ENCODE results near the gene TESK2. TPM values are rescaled to one million over a fixed set of nuclear protein-coding genes. Genes with fewer than 3 reads are reported as not detected.

TESK2 gene
- total RNA-seq, 1 donor, result 2.0 TPM

- H3K4me3 ChIP-seq (ENCODE audit: low read depth, low read length), result no peak overlapping the region
- DNase-seq (ENCODE audit: low read depth), result no peak
- TF ChIP-seq CTCF (IDR thresholded peaks at IDR 0.05; ENCODE audit: insufficient read depth, low read length), result no peak
Observed at GRCh38 chr1:45306905-45307304, 184.1 kb downstream of the TESK2 start.

- DNase-seq (ENCODE audit: low read depth), result no peak
- TF ChIP-seq CTCF (IDR thresholded peaks at IDR 0.05; ENCODE audit: insufficient read depth, low read length), result no peak
- H3K4me3 ChIP-seq (ENCODE audit: low read depth, low read length), result no peak overlapping the region
Observed at GRCh38 chr1:45306319-45306718, 184.6 kb downstream of the TESK2 start.

- no peak for DNase-seq (ENCODE audit: low read depth)
- no peak for TF ChIP-seq CTCF (IDR thresholded peaks at IDR 0.05; ENCODE audit: insufficient read depth, low read length)
- no peak overlapping the region for H3K4me3 ChIP-seq (ENCODE audit: low read depth, low read length)
Observed at GRCh38 chr1:45305231-45305630, 185.7 kb downstream of the TESK2 start.

- no peak for TF ChIP-seq CTCF (IDR thresholded peaks at IDR 0.05; ENCODE audit: insufficient read depth, low read length)
- no peak for DNase-seq (ENCODE audit: low read depth)
- peak overlapping the region; percentile 78 for H3K4me3 ChIP-seq (ENCODE audit: low read depth, low read length)
Observed at GRCh38 chr1:45304311-45305081, 186.5 kb downstream of the TESK2 start.

GRCh38 chr1:45303520-45304310 lies 187.2 kb downstream of the TESK2 start:
- TF ChIP-seq CTCF (IDR thresholded peaks at IDR 0.05; ENCODE audit: insufficient read depth, low read length), result peak; percentile 62
- DNase-seq (ENCODE audit: low read depth), result peak; percentile 96
- H3K4me3 ChIP-seq (ENCODE audit: low read depth, low read length), result peak overlapping the region; percentile 78

- no peak for DNase-seq (ENCODE audit: low read depth)
- TF ChIP-seq CTCF (IDR thresholded peaks at IDR 0.05; ENCODE audit: insufficient read depth, low read length), result no peak
- H3K4me3 ChIP-seq (ENCODE audit: low read depth, low read length), result peak overlapping the region; percentile 68
Observed at GRCh38 chr1:45302505-45303150, 188.3 kb downstream of the TESK2 start.

Measured in fibroblast of the aortic adventitia (primary cell).